Right lobe of liver (tissue), 4 donors: ENCODE data around the gene GAA.

Source experiments
- POLR2A ChIP-seq: fragments of 450-650 bp; IDR thresholded peaks from one replicate; pipeline ENCODE4 v1.6.1; 2017; ENCODE audit warnings: antibody characterized with exemption, mild to moderate bottlenecking
- TF ChIP-seq, protein P1 (sequence below), 4 donors: fragments of 200-600 bp in 3 of 4; fragments of 450-650 bp in 1 of 4; IDR thresholded peaks; one replicate each; pipeline versions ENCODE4 v1.5.1 to v1.8.0; 2016 to 2022; ENCODE audit warnings: antibody characterized with exemption in 4 of 4, mild to moderate bottlenecking in 2 of 4
- donor health status: DM: no; HTN: no; CAD: no.
- donor health status: DM: no; HTN: no; CAD: no.
- donor health status: DM: no; HTN: yes; CAD: no.

- TF ChIP-seq POLR2A = no peak
- TF ChIP-seq, protein P1, sequence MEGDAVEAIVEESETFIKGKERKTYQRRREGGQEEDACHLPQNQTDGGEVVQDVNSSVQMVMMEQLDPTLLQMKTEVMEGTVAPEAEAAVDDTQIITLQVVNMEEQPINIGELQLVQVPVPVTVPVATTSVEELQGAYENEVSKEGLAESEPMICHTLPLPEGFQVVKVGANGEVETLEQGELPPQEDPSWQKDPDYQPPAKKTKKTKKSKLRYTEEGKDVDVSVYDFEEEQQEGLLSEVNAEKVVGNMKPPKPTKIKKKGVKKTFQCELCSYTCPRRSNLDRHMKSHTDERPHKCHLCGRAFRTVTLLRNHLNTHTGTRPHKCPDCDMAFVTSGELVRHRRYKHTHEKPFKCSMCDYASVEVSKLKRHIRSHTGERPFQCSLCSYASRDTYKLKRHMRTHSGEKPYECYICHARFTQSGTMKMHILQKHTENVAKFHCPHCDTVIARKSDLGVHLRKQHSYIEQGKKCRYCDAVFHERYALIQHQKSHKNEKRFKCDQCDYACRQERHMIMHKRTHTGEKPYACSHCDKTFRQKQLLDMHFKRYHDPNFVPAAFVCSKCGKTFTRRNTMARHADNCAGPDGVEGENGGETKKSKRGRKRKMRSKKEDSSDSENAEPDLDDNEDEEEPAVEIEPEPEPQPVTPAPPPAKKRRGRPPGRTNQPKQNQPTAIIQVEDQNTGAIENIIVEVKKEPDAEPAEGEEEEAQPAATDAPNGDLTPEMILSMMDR (IDR thresholded peaks at IDR 0.05) = no peak
These were observed 4.8 kb upstream of the GAA start for GRCh38 chr17:80096561-80097021.
